HG02840 (cell line): Measurements from ENCODE around the gene RTP2.
"Not testable (repeated sequence)": the region's sequence is repeated elsewhere in the genome, so short reads cannot be mapped to it uniquely, and the experiment has no call there.

Experiments used
- ATAC-seq: cut with Tn5 transposase; IDR thresholded peaks from one replicate; pipeline ENCODE4 v1.9.1; 2021; ENCODE audit warnings: mild to moderate bottlenecking, moderate library complexity, moderate number of reproducible peaks; ENCODE audit not compliant: unreplicated experiment, low FRiP score

Gene RTP2

GRCh38 chr3:187717572-187717971 lies 15.2 kb upstream of the RTP2 start:
- no peak for ATAC-seq

GRCh38 chr3:187714404-187714979 lies 12.1 kb upstream of the RTP2 start:
- ATAC-seq, result no peak

GRCh38 chr3:187713504-187713903 lies 11.1 kb upstream of the RTP2 start:
- no peak for ATAC-seq

- no peak for ATAC-seq
These were observed 6.8 kb upstream of the RTP2 start for GRCh38 chr3:187709155-187709554.

- ATAC-seq, result no peak
These were observed 6.3 kb upstream of the RTP2 start for GRCh38 chr3:187708696-187709095.

GRCh38 chr3:187706971-187707370 lies 4.6 kb upstream of the RTP2 start:
- no peak for ATAC-seq

GRCh38 chr3:187705164-187705563 lies 2.8 kb upstream of the RTP2 start:
- ATAC-seq, result no peak

- no peak for ATAC-seq
These were observed 2.1 kb downstream of the RTP2 start for GRCh38 chr3:187700249-187700648.

GRCh38 chr3:187698499-187699399 lies 3.6 kb downstream of the RTP2 start:
- no peak for ATAC-seq

GRCh38 chr3:187696021-187696420 lies 6.3 kb downstream of the RTP2 start:
- ATAC-seq, result no peak

- ATAC-seq, result no peak
These were observed 6.9 kb downstream of the RTP2 start for GRCh38 chr3:187695449-187695848.

- no peak for ATAC-seq
These were observed 7.6 kb downstream of the RTP2 start for GRCh38 chr3:187694801-187695200.

- no peak for ATAC-seq
These were observed 8.9 kb downstream of the RTP2 start for GRCh38 chr3:187693431-187693830.

GRCh38 chr3:187689984-187690383 lies 12.4 kb downstream of the RTP2 start:
- ATAC-seq, result no peak

GRCh38 chr3:187686621-187687273 lies 15.6 kb downstream of the RTP2 start:
- no peak for ATAC-seq

- no peak for ATAC-seq
These were observed 16.4 kb downstream of the RTP2 start for GRCh38 chr3:187685948-187686347.

- no peak for ATAC-seq
These were observed 17.5 kb downstream of the RTP2 start for GRCh38 chr3:187684880-187685279.

- ATAC-seq, result no peak
These were observed 17.9 kb downstream of the RTP2 start for GRCh38 chr3:187684444-187684843.

GRCh38 chr3:187681756-187682155 lies 20.6 kb downstream of the RTP2 start:
- not testable (repeated sequence) for ATAC-seq

GRCh38 chr3:187679638-187680396 lies 22.5 kb downstream of the RTP2 start:
- no peak for ATAC-seq
